K562 (cell line): Measurements from ENCODE around the gene OPCML. TPM values are rescaled to one million over a fixed set of nuclear protein-coding genes. Genes with fewer than 3 reads are reported as not detected.

Experiments used
- ATAC-seq: fragments of 200-7000 bp; cut with Tn5 transposase; 3 replicates; pipeline ENCODE4 v1.9.1; 2020; ENCODE audit warnings: moderate library complexity
- BruUV-seq: library from RNA; stranded (reverse); fragments of 400-500 nt; replicated peaks from 2 replicates; lab custom pipeline; 2021; lab: Mats Ljungman, UMichigan
- CTCF ChIA-PET: fragments of 300-600 bp; formaldehyde crosslinking; extraction: SDS; loops from one replicate; lab custom pipeline; 2021; ENCODE audit warnings: low intra/inter-chr PET ratio; lab: Yijun Ruan, JAX
- POLR2A ChIA-PET: fragments of 300-600, 350-650 bp; sonication (Branson Sonifier 250); formaldehyde crosslinking; extraction: SDS; loops from one replicate; lab custom pipeline; 2021; ENCODE audit warnings: antibody characterized with exemption, inconsistent platforms; lab: Yijun Ruan, JAX
- DNase-seq, 4 experiments: peaks; one replicate each; pipeline versions ENCODE4 v3.0.0 to v3.0.0-alpha.2; 2011 to 2018; ENCODE audit warnings: low spot score in 3 of 4, mixed read lengths in 3 of 4; ENCODE audit errors: extremely low read depth in 1 of 4
- FAIRE-seq: peaks from 2 replicates; lab custom pipeline; 2011; peaks lifted over from hg19 to GRCh38; lab: Jason Lieb, UNC
- H2AFZ ChIP-seq: 2 replicates; pipeline ENCODE4 v1.6.0; 2011; ENCODE audit warnings: low read depth, low read length, control low read depth, inconsistent platforms
- H3K27ac ChIP-seq: fragments of 200-600 bp; 3 replicates; pipeline ENCODE4 v1.8.0; 2011; ENCODE audit warnings: low read depth, mild to moderate bottlenecking, control low read depth, inconsistent platforms, low read length, moderate library complexity, mixed read lengths; ENCODE audit errors: extremely low read depth
- H3K27me3 ChIP-seq, 2 experiments: fragments of 300-600 bp in 1 of 2; 2 replicates in 1 of 2; 3 replicates in 1 of 2; pipeline versions ENCODE4 v1.6.0 to v1.8.0; 2011; ENCODE audit warnings: inconsistent platforms in 2 of 2, low read length in 2 of 2, mild to moderate bottlenecking in 1 of 2, mixed read lengths in 1 of 2, moderate library complexity in 1 of 2; ENCODE audit not compliant: control insufficient read depth in 2 of 2, insufficient read depth in 2 of 2
- H3K36me3 ChIP-seq: fragments of 300-600 bp; 3 replicates; pipeline ENCODE4 v1.8.0; 2011; ENCODE audit warnings: mild to moderate bottlenecking, low read length, inconsistent platforms; ENCODE audit not compliant: control insufficient read depth, insufficient read depth
- H3K4me1 ChIP-seq, 2 experiments: fragments of 200-600 bp in 1 of 2; replicated peaks in 1 of 2; 2 replicates in 1 of 2; 3 replicates in 1 of 2; pipeline versions ENCODE4 v1.5.1 to v1.8.0; 2011; ENCODE audit warnings: inconsistent platforms in 2 of 2, low read length in 2 of 2, mild to moderate bottlenecking in 1 of 2, mixed read lengths in 1 of 2, moderate library complexity in 1 of 2; ENCODE audit not compliant: control insufficient read depth in 2 of 2, insufficient read depth in 2 of 2
- H3K4me2 ChIP-seq: 2 replicates; pipeline ENCODE4 v1.6.1; 2011; ENCODE audit warnings: low read length, control low read depth, inconsistent platforms, mixed read lengths; ENCODE audit not compliant: insufficient read depth
- H3K4me3 ChIP-seq: fragments of 200-600 bp; sonication (generic), shearing (Covaris generic); 2 replicates; pipeline ENCODE4 v1.5.1; 2016; ENCODE audit warnings: control low read depth, inconsistent platforms
- H3K79me2 ChIP-seq: fragments of 200-600 bp; 3 replicates; pipeline ENCODE4 v1.8.0; 2011; ENCODE audit warnings: low read length, inconsistent platforms; ENCODE audit not compliant: control insufficient read depth, insufficient read depth
- H3K9ac ChIP-seq, 2 experiments: 2 replicates each; pipeline versions ENCODE4 v1.6.0 to v1.6.1; 2011; ENCODE audit warnings: low read depth in 2 of 2, low read length in 2 of 2, control low read depth in 1 of 2, inconsistent platforms in 1 of 2, mild to moderate bottlenecking in 1 of 2, mixed read lengths in 1 of 2; ENCODE audit not compliant: insufficient read depth in 1 of 2
- H3K9me1 ChIP-seq: one replicate; pipeline ENCODE4 v1.6.0; 2011; ENCODE audit warnings: inconsistent platforms, mild to moderate bottlenecking, low read length, moderate library complexity; ENCODE audit not compliant: control insufficient read depth, insufficient read depth
- H3K9me3 ChIP-seq: replicated peaks from 2 replicates; pipeline ENCODE4 v1.5.1; 2011; ENCODE audit warnings: low read depth, low read length, inconsistent platforms; ENCODE audit not compliant: control insufficient read depth, insufficient read depth
- H4K20me1 ChIP-seq: replicated peaks from 2 replicates; pipeline ENCODE4 v1.6.1; 2011; ENCODE audit warnings: low read length, inconsistent platforms, mixed read lengths; ENCODE audit not compliant: control insufficient read depth, insufficient read depth
- EZH2 ChIP-seq: IDR thresholded peaks from 2 replicates; pipeline ENCODE4 v1.6.1; 2012; ENCODE audit warnings: low read depth, mild to moderate bottlenecking, inconsistent platforms, low read length, borderline replicate concordance
- FOXO4 ChIP-seq: fragments of 450-650 bp; formaldehyde crosslinking; IDR thresholded peaks from 2 replicates; pipeline ENCODE4 v1.4.0; 2020; ENCODE audit warnings: mild to moderate bottlenecking, moderate library complexity
- KDM1A ChIP-seq, 2 experiments: fragments of 450-650 bp; IDR thresholded peaks; 2 replicates each; pipeline ENCODE4 v1.6.1; 2016; ENCODE audit warnings: mild to moderate bottlenecking in 2 of 2
- SIX5 ChIP-seq, 2 experiments: IDR thresholded peaks; 2 replicates each; pipeline ENCODE4 v1.6.1; 2011; ENCODE audit warnings: low read length in 2 of 2, borderline replicate concordance in 1 of 2, low read depth in 1 of 2, mild to moderate bottlenecking in 1 of 2, moderate library complexity in 1 of 2; ENCODE audit not compliant: insufficient read depth in 1 of 2
- ZNF79 ChIP-seq: fragments of 250-450 bp; sonication (Bioruptor Pico); IDR thresholded peaks from 2 replicates; pipeline ENCODE4 v1.4.0; 2020; ENCODE audit warnings: low read depth, mild to moderate bottlenecking, moderate library complexity
- WGBS: fragments of 100-300 bp; shearing (Covaris generic); methylation state at CpG from one replicate; pipeline ENCODE4 v1.1.6; 2016; ENCODE audit warnings: low coverage, mixed read lengths; ENCODE audit not compliant: insufficient coverage; ENCODE audit errors: missing lambda C conversion rate; 5-methylcytosine and 5-hydroxymethylcytosine counted together
- in situ Hi-C: fragments of 300-500 bp; cut with MboI; formaldehyde crosslinking; loops from 4 replicates; pipeline ENCODE4 v1.15.0; 2018; ENCODE audit warnings: inconsistent platforms, mixed read lengths
- intact Hi-C: fragments of 100-400 bp; cut with micrococcal nuclease; formaldehyde crosslinking; loops from 2 replicates; pipeline ENCODE4 v1.14.2; 2022
- polyA plus RNA-seq, 8 experiments: library from polyadenylated mRNA; depleted of rRNA in 4 of 8; stranded (reverse) in 5 of 8; unstranded in 3 of 8; fragments of >200 nt; fragmentation: Nextera tagmentation in 2 of 8; fragmentation: Illumina TruSeq in 1 of 8; extraction: Ambion mirVana in 2 of 8; extraction: Trizol in 1 of 8; gene quantifications; 2 replicates each; pipeline versions ENCODE4 v1.2.1 to v1.2.3, GENCODE V29; 2011 to 2014; ENCODE audit warnings: inconsistent platforms in 1 of 8, missing spikeins in 1 of 8
- total RNA-seq, 7 experiments: library from RNA; depleted of rRNA in 6 of 7; stranded (reverse); fragments of >200 nt in 6 of 7; fragmentation: Illumina TruSeq in 2 of 7; extraction: Trizol in 2 of 7; gene quantifications; 2 replicates each; pipeline versions ENCODE4 v1.2.1 to v1.2.3, GENCODE V29; 2011 to 2021; ENCODE audit warnings: low replicate concordance in 1 of 7
- TF ChIP-seq, protein P1 (sequence below): sonication (generic); formaldehyde crosslinking; IDR thresholded peaks from 2 replicates; pipeline ENCODE4 v1.8.1; 2023; ENCODE audit warnings: mild to moderate bottlenecking, missing genetic modification reagents

OPCML gene
- total and polyA plus RNA-seq, 9 of the 15 experiments (the other 6 are each of a cell fraction or from before 2014, with no cell fraction given): not detected

DNA sequence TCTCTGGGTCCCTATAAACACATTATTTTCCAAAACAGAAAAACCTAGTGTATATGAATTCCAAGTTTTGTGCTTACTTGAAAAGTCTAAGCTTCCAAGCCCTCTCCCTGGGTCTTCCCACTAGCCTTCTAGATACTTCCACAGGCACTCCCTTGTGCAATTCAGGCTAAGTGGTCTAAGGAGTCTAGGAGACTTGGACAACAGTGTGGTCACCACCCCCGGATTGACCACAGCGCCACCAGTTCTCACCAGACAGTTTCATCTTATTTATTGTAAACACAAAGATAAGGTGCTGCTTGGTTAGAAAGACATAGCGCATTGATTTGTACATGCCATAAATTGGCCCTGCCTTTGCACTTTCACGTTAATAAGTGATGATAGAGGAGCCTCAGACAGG lies 623.9 kb downstream of the OPCML start:
- no peak for DNase-seq
- Histone ChIP-seq H3K4me3 (no peak overlapping the region), H3K4me1 (no peaks in the 10 kb centered on the region), H3K4me2 (no peak overlapping the region), H3K27ac (no peak overlapping the region), H2AFZ (no peak overlapping the region), H3K27me3 (no peaks in the 10 kb centered on the region), H3K9me3 (no peaks in the 10 kb centered on the region), H4K20me1 (no peaks in the 10 kb centered on the region), H3K9me1 (no peaks in the 10 kb centered on the region), H3K9ac (no peak overlapping the region), H3K36me3 (no peaks in the 10 kb centered on the region), H3K79me2 (no peaks in the 10 kb centered on the region)
- ChIA-PET POLR2A (no interaction called here), CTCF (no interaction called here)
- BruUV-seq: no TSS peak
- 2% methylated on average over 4 of the region's 4 CpGs for WGBS
- in situ Hi-C loops: no loop called here
- intact Hi-C loops: no loop called here
- no peak for ATAC-seq
- no peak for FAIRE-seq
- TF ChIP-seq, protein P1, sequence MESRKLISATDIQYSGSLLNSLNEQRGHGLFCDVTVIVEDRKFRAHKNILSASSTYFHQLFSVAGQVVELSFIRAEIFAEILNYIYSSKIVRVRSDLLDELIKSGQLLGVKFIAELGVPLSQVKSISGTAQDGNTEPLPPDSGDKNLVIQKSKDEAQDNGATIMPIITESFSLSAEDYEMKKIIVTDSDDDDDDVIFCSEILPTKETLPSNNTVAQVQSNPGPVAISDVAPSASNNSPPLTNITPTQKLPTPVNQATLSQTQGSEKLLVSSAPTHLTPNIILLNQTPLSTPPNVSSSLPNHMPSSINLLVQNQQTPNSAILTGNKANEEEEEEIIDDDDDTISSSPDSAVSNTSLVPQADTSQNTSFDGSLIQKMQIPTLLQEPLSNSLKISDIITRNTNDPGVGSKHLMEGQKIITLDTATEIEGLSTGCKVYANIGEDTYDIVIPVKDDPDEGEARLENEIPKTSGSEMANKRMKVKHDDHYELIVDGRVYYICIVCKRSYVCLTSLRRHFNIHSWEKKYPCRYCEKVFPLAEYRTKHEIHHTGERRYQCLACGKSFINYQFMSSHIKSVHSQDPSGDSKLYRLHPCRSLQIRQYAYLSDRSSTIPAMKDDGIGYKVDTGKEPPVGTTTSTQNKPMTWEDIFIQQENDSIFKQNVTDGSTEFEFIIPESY (CRISPR knock-in tag): no peak
- TF ChIP-seq KDM1A (IDR thresholded peaks at IDR 0.05): no peak
- TF ChIP-seq EZH2: no peak
- TF ChIP-seq ZNF79 (CRISPR knock-in tag): no peak
- TF ChIP-seq FOXO4 (CRISPR knock-in tag): no peak
- TF ChIP-seq SIX5 (IDR thresholded peaks at IDR 0.05; ENCODE audit: borderline replicate concordance in 1 of 2, insufficient read depth in 1 of 2, low read depth in 1 of 2, low read length in 2 of 2): no peak
